Ovary (tissue), 9 donors: ENCODE measurements around the gene ST8SIA6. TPM values are rescaled to one million over a fixed set of nuclear protein-coding genes. Genes with fewer than 3 reads are reported as not detected.

ENCODE experiments used
- DNase-seq, 5 donors: peaks; one replicate each; pipeline ENCODE4 v3.0.0-alpha.2; 2019 to 2020
- H3K27ac ChIP-seq, 2 donors: fragments of 200-600 bp; one replicate each; pipeline versions ENCODE4 v1.5.1 to v1.8.0; 2019 to 2022
- H3K27me3 ChIP-seq: fragments of 200-600 bp; one replicate; pipeline ENCODE4 v1.8.0; 2022
- H3K36me3 ChIP-seq: fragments of 200-600 bp; sonication (generic); one replicate; pipeline ENCODE4 v1.5.1; 2019
- H3K4me1 ChIP-seq: one replicate; pipeline ENCODE4 v1.8.1; 2013; ENCODE audit warnings: mild to moderate bottlenecking, moderate library complexity; ENCODE audit not compliant: insufficient read depth
- H3K4me3 ChIP-seq: fragments of 200-600 bp; sonication (generic); one replicate; pipeline ENCODE4 v1.5.1; 2017
- H3K9me3 ChIP-seq, 2 donors: fragments of 200-600 bp in 1 of 2; sonication (generic) in 1 of 2; one replicate each; pipeline versions ENCODE4 v1.5.1 to v1.8.1; 2013 to 2019; ENCODE audit warnings: mild to moderate bottlenecking in 1 of 2, moderate library complexity in 1 of 2
- CTCF ChIP-seq, 3 donors: fragments of 450-650 bp in 2 of 3; fragments of 200-600 bp in 1 of 3; IDR thresholded peaks; one replicate each; pipeline versions ENCODE4 v1.5.1 to v1.8.0; 2016 to 2022; ENCODE audit warnings: antibody characterized with exemption in 3 of 3, mild to moderate bottlenecking in 1 of 3
- EP300 ChIP-seq: sonication (generic); formaldehyde crosslinking; IDR thresholded peaks from one replicate; pipeline ENCODE4 v1.6.1; 2017; ENCODE audit warnings: antibody characterized with exemption
- POLR2A ChIP-seq: fragments of 450-650 bp; IDR thresholded peaks from one replicate; pipeline ENCODE4 v1.6.1; 2017; ENCODE audit warnings: antibody characterized with exemption, mild to moderate bottlenecking, moderate library complexity
- WGBS, 3 donors: extraction: QIAGEN DNeasy Blood & Tissue Kit in 1 of 3; methylation state at CpG; one replicate each; pipeline versions ENCODE4 v1.1.5 to v1.1.7; 2013 to 2017; 5-methylcytosine and 5-hydroxymethylcytosine counted together
- intact Hi-C, 4 donors: fragments of 100-400 bp; cut with DNase I; formaldehyde crosslinking; loops; one replicate each; pipeline versions ENCODE4 v1.11.0 to v1.15.1; 2022 to 2023
- polyA plus RNA-seq, 2 donors: library from polyadenylated mRNA; stranded (reverse); fragments of 200-250 nt in 1 of 2; fragments of 350-450 nt in 1 of 2; fragmentation: Illumina TruSeq in 1 of 2; extraction: RNeasy Lipid Tissue Mini Kit (QIAGEN cat#74804) in 1 of 2; gene quantifications; one replicate each; pipeline ENCODE4 v1.2.3, GENCODE V29; 2013 to 2014
- total RNA-seq, 7 donors: library from RNA; depleted of rRNA in 2 of 7; stranded (reverse); fragments of >200 nt in 2 of 7; fragmentation: NEBNext Ultra II Directional in 3 of 7; extraction: Animal tissue kit (Norgen Biotek cat#: 25700) in 3 of 7; gene quantifications; one replicate each; pipeline versions ENCODE4 v1.1.0 to v1.2.4, GENCODE V29; 2016 to 2023
- donor health status: DM: no; HTN: no; CAD: no; lungs with moderate emphysema.
- donor health status: DM: no; HTN: no; CAD: no.
- donor health status: Bipolar disorder and iron deficiency.
- donor health status: DM: yes; HTN: yes; CAD: no.
- donor health status: DM: no; HTN: no; CAD: no.
- donor health status: DM: yes; HTN: yes; CAD: no.

The ST8SIA6 gene
- total and polyA plus RNA-seq, 9 donors = 0.22 to 2.1 (median 0.95) TPM; not detected in 1

DNA sequence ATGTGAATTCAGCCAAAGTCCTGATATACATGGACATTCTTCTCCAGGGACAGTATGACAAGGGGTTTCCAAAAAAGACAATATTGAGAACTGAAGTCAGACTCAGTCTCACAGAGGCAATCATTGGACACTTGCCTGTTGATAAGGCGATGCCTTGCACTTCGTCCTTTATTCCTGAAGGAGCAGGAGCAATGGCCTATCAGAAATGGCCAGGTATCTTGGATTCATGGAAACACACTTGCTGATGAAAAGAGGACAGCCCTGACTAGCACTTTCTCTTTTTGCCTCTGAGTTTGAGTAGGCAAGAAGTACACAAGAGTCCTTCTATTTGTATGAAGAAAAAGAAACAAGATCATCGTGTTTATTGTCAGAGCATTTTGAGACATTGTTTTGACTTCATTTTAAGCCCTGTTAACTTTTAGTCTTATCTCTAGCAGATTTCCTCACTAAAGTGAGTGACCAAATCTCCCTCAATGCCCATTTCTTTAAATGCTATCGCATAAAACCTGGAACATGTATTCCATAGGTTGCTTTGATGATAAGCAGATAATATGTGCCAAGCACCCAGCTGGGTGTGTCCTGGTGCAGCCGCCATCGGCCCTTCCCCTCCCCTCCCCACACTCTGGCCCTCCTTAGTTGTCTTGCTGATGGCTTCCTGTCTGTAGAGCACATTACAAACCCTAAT lies 26.6 kb downstream of the ST8SIA6 start:
- no peaks in the 10 kb centered on the region for H3K9me3 ChIP-seq
- no peak overlapping the region for H3K4me3 ChIP-seq
- WGBS, 3 donors = 51 to 70% (median 67%) methylated on average over 6 of the region's 6 CpGs
- H3K27me3 ChIP-seq = no peaks in the 10 kb centered on the region
- TF ChIP-seq EP300 (no peak), POLR2A (no peak), CTCF (IDR thresholded peaks at IDR 0.05) (no peak)
- intact Hi-C loops = loop anchor here in 2 of 4 donors (10.0 kb wide), 2 partner anchors 133 to 593 kb away; no protein-coding TSS in a partner anchor
- no peak for DNase-seq
- H3K4me1 ChIP-seq = peaks cover 1% of the 10 kb centered on the region
- no peaks in the 10 kb centered on the region for H3K36me3 ChIP-seq
- H3K27ac ChIP-seq = no peak overlapping the region

GRCh38 chr10:17427201-17427600 lies 27.2 kb downstream of the ST8SIA6 start:
- Histone ChIP-seq H3K27me3 (no peaks in the 10 kb centered on the region), H3K4me1 (peaks cover 1% of the 10 kb centered on the region), H3K27ac (no peak overlapping the region), H3K36me3 (no peaks in the 10 kb centered on the region), H3K4me3 (no peak overlapping the region), H3K9me3 (no peaks in the 10 kb centered on the region)
- intact Hi-C loops = loop anchor here in 2 of 4 donors (10.0 kb wide), 2 partner anchors 132 to 592 kb away; no protein-coding TSS in a partner anchor
- WGBS, 3 donors = 93 to 98% (median 98%) methylated on average over 3 of the region's 3 CpGs
- no peak for TF ChIP-seq EP300
- TF ChIP-seq CTCF (IDR thresholded peaks at IDR 0.05) = no peak
- no peak for TF ChIP-seq POLR2A
- DNase-seq = no peak

- no peaks in the 10 kb centered on the region for H3K27me3 ChIP-seq
- 88 to 91% (median 90%) methylated on average over 5 of the region's 5 CpGs for WGBS, 3 donors
- no peak overlapping the region for H3K4me3 ChIP-seq
- H3K4me1 ChIP-seq = peaks cover 1% of the 10 kb centered on the region
- TF ChIP-seq CTCF (IDR thresholded peaks at IDR 0.05) = no peak
- no peak for TF ChIP-seq EP300
- TF ChIP-seq POLR2A = no peak
- DNase-seq = no peak
- H3K27ac ChIP-seq = no peak overlapping the region
- intact Hi-C loops = loop anchor here in 2 of 4 donors (10.0 kb wide), 2 partner anchors 132 to 592 kb away; no protein-coding TSS in a partner anchor
- H3K9me3 ChIP-seq = no peaks in the 10 kb centered on the region
- no peaks in the 10 kb centered on the region for H3K36me3 ChIP-seq
Measured at GRCh38 chr10:17426263-17426750, 28.1 kb downstream of the ST8SIA6 start.

DNA sequence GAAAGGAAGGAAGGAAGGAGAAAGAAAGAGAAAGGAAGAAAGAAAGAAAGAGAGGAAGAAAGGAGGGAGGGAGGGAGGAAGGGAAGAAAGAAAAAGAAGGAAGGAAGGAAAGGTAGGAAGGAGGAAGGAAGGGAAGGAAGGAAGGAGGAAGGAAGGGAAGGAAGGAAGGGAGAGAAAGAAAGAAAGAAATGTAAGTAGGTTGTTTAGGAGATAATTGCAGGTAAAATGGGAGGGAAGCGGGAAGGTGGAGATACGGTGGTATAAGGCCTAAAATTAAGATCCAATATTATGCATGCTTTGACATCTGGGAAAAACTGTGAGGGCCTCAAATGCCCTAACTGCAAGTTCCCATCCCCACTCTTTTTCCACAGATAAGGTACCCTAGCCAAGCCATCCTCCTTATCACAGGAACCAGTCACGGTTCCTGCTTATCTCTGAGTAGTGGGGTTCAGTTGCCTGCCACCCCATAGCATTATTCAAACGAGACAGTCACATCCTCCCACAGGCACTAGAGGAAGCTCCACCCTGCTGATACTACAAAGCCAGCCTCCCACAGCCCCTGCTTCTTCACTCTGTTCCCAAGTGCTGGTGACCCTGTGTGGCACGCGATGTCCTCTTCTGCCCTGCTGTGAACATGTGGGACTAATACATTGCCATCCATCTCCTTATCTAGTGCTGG lies 28.7 kb downstream of the ST8SIA6 start:
- Histone ChIP-seq H3K36me3 (no peaks in the 10 kb centered on the region), H3K4me1 (peaks cover 1% of the 10 kb centered on the region), H3K9me3 (no peaks in the 10 kb centered on the region), H3K4me3 (no peak overlapping the region), H3K27ac (no peak overlapping the region), H3K27me3 (no peaks in the 10 kb centered on the region)
- intact Hi-C loops = loop anchor here in 2 of 4 donors (10.0 kb wide), 2 partner anchors 131 to 591 kb away; no protein-coding TSS in a partner anchor
- DNase-seq = no peak
- 68 to 74% (median 72%) methylated on average over 6 of the region's 6 CpGs for WGBS, 3 donors
- TF ChIP-seq EP300 (no peak), CTCF (IDR thresholded peaks at IDR 0.05) (no peak), POLR2A (no peak)
